ENCODE measurements around the gene MORN1.

MORN1 gene

DNA sequence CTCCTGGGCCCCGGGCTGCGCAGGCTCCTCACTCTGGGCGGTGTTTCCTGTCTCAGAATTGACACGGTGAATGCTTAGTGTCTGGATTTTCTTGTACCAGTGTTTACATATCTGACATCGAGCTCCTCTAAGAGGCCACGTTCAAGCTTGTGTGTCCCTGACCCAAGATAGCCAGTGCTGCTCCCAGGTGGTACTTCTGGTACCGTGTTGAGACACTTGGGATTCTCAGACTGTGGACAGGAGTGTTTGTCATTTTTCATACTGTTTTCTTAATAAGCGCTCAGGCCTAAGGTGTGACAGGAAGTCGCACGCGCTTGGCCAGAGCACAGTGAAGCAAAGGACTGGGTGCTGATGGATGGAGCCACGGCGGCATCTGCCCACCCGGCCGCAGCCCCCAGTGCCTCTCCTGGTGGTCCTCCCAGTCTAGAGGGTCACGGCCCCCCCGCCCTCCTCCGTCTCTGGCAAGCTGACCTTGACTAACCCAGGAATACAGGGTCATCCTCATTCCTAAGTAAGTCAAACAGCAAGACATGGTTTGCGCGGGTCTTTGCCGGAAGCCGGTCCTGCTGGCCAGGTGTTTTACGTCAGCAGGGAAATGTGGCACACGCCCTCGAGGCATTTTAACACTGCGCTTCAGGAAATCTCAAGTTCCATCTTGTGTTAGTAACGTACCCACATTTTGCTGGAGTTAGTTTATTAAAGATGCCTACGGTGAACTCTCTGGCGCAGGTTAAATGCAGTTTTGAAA, 13.0 kb upstream of the MORN1 start:
- no peak for DNase-seq

DNA sequence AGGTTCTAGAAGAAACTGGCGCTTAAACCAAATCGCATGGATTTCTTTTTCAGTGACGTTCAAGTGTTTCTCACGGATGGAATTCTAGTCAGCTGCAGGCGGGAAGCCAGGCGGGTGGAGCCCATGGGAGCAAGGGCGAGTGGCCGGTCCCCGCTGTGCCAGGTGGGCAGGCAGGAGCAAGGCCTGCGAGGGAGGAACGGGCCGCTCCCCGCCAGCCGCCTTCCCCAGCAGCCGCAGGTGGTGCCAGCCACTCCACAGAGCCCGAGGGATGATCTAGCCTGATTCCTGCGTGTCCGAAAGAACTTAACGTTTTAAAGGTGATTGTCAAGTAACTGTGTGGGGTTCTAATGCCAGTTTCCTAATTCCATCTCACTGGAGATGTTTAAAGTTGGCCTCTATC, 11.9 kb upstream of the MORN1 start:
- DNase-seq, result no peak

DNA sequence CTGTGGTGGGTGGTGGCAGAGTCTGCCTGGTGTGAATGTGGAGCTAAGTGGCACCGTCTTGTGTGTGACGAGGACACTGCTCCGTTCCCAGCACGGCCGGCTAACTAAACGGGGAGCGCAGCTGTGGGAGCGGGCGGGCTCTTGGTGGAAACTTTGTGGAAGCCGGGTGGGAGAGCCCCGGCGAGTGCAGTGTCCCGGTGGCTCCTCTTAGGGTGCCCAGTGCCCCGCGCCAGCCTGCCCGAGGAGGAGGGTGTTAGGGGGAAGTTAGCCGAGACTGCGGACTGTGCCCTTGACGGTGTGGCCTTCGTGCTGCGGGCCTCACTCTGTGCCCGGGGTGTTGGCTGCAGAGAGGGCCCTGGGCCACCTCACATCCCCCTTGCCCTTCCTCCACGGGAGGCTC, 11.1 kb upstream of the MORN1 start:
- DNase-seq, result no peak

DNA sequence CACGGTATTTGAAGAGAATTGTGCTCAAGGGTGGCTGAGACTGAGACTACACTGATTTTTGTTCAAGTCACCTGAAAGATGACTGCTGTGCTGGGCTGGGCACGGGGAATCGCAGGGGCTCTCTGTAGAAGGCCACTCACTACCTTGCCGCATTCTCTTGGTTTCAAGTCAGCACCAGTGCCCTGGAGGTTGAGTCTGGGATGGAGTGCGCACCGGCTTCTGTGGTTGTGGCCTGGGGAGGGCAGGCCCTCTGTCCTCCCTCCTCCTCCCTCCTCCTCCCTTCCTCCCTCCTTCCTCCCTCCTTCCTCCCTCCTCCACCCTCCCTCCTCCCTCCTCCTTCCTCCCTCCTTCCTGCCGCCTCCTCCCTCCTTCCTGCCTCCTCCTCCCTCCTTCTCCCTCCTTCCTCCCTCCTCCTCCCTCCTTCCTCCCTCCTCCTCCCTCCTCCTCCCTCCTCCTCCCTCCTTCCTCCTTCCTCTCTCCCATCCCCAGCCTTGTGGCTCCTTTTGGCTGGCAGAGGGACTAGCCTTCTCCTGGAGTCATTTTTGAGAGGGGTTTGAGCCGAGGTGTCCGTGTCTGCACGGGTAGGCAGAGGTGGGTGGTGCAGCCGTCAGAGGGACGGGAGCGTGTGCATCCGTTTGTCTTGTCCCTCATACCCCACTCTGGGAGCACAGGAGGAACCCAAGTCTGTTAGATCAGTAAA, 9.7 kb upstream of the MORN1 start:
- DNase-seq, result no peak

DNA sequence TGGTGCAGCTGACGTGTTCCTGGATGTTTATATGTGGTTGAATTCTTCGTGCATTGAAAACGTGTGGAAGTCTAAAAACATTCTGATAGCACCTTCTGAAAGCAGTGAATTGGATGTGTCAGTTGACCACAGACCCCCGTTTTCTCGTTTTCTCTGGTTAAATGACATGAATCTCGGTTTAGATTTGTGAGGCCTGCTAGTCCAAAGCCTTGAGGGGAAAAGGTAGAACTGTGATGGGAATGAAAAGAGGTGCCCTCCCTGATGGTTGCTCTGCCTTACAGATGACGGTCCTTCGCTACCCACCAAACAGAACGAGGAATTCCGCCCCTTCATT, 9.2 kb upstream of the MORN1 start:
- DNase-seq, result no peak

DNA sequence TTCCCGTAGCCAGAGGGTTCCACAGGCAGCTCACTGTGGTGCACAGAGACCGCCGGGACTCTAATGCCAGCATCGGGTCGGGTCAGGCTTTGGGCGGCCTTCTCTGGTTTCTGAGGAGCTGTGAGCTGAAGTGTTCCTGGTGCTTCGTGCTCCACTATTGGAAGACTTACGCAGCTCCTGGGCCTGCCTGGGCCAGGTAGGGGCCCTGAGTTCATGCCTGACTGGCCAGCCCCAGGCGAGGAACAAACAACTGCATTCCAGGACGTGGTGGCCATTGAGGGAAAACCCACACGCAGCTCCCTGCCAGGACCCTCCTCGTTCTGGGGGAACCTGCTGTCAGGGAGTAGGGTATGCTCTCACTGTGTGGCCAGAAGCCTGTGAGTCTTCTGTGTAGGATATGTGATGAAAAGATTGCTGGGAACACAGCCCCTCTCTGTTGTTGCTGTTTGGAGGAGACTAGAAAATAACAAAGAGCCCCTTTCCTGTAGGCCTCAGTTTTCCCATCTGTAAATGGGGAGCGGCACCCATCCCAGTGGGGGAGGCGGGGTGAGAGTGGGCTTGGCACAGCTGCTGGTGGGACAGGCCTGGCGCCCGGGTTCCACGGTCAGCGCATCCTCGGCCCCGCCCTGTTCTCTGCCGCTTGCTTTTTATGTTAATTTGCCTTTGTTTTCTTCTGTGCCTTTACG, 8.7 kb upstream of the MORN1 start:
- DNase-seq, result no peak

DNA sequence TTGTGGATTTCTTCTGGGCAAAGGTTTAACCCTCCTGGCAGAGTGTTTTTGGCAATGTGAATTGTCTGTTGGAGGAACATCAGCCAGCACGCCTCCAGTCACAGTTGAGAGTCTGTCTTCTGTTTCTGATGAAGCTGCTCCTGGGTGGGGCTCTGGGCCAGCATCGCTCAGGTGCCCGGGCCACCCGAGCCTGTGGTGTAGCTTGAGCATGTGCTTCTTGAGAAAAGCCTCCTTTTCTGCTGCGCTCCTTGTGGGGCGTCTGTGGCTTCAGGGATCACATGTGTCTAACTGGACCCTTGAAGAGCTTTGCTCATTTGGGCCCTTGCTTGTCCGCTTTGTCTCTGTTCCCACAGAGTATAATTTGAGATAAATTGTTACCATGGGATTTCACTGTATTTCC, 7.5 kb upstream of the MORN1 start:
- DNase-seq, result no peak

DNA sequence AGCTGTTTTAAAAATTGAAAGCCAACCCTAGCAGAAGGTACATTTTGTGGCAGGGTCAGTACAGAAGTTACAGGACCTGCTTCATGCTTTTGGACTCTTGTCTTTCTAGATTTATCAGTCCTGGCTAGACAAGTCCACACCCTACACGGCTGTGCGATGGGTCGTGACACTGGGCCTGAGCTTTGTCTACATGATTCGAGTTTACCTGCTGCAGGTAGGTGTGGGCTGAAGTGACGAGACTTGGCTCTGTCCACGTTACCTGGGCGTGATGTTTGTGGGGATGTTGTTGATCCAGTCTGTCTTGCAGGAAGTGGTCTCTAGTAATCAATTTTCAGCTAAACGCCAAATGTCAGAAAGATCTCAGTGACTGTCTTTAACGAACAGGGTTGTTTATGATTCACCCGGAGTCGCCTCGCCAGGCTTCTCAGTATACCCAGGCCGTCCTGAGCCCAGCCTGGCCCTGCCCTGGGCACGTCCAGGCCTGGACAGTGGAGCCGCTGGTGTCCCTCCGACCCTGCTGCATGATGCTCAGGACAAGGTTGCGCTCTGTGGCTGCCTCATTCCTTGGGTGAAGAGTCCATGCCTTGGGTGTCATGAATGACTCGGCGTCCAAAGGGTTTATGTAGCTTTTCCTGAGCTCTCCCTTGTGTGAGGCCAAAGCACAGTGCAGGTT, 5.8 kb upstream of the MORN1 start:
- no peak for DNase-seq

DNA sequence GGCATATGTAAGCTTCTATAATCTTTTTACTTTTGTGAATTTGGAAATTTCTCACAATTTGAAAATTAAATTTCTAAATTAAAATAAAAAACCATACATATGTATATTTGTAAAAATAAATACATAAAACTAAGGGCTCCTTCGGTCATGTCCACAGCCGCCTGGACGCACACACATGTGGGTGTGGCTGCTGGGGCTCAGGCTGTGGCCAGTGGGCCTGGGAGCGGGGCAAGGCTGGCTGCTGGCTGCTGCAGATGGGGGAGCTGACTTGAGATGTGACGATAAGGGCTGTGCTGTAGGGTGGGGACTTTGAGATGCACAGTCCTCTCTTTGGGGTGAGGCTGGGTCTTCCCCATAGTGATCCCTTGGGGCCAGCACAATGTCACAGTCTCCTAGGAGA, 5.1 kb upstream of the MORN1 start:
- DNase-seq, result no peak

DNA sequence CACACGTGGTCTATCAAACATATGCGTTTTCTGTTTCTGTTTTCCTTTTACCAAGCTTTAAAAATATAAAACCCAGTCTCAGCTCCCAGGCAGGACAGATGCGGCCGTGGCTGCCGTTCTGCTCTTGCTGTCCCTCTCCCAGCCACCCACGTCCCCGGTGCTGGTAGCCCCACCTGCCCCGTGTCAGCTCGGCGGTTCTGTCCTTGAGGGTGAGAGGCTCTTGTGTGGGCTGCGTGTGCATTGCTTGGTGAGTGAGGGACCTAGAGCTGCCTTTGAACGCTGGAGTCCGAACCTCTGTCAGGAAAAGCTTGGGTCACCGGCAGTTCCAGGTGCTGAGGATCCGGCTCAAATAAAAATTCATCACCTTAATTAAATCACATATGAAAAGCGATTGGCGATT, 4.7 kb upstream of the MORN1 start:
- no peak for DNase-seq

DNA sequence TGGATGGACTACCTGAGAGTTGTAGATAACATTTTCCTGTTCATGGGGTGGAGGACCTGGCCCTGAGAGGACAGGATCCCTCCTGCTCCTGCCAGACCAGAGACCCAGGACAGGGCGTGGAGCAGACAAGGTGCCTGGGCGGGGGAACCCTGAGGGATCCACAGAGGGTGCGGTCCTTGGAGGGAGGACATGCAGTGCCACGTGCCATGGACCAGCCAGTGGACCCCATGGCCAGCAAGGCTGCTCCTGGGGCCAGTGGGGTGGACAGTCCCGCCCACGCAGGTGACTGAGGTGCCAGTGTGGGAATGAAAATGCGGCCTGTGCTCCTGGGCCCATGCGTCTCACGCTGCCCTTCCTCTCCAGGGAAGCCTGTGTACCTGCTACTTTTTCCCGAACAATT, 3.9 kb upstream of the MORN1 start:
- DNase-seq, result no peak

DNA sequence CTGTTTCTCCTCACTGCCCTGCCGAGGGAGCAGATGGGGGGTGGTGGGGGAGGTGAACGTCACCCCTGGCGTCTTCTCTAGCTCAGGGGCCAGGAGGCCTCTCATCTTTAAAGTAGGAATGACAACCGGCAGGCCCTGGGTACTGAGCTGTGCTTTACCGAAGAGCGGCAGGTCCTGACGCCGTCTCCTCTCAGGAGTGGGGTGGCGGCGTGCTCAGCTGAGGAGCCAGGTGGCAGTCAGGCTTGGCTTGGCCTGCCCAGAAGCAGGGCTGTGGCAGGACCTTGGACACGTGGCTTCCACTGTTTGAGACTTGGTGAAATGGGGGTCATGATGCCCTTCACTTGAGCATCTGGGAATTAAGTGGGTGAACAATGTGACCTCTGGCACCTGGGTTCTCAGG, 3.4 kb upstream of the MORN1 start:
- DNase-seq, result no peak

DNA sequence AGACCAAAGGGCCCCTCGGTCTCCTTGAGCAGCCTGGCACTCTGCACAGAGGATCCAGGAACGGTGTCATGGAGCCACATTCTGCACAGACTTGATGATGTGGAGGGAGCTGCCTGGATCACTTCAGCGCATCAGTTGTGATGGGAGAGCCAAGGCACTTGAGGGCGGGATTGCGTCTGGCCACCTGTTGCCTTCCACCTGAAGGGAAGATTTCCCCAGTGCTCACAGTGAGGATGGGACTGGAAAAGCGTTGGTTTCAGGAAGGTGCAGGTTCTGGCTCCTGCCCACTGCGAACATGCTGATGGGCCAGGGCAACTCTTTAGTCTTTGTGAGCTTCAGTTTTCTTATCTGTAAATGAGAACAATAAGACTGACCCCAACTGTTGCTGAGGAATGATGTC, 2.9 kb upstream of the MORN1 start:
- no peak for DNase-seq

DNA sequence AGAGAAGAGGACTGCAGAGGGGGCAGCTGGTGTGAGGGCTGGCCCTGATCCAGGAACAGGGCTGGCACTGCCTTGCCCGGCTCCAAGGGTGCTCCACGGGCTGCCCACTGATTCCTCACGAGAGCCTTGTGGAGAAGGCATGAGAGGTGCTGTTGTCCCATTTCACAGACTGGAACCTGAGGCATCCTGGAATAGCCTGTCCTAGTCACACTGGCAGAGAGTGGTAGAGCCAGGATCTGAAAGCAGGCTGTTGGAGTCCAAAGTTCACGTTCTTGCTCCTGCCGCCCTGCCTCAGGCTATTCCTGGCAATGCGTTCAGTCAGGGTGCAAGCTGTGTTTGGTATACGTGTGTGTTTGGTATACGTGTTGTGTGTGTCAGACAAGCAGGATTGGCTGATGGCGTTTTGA, 2.1 kb upstream of the MORN1 start:
- no peak for DNase-seq

DNA sequence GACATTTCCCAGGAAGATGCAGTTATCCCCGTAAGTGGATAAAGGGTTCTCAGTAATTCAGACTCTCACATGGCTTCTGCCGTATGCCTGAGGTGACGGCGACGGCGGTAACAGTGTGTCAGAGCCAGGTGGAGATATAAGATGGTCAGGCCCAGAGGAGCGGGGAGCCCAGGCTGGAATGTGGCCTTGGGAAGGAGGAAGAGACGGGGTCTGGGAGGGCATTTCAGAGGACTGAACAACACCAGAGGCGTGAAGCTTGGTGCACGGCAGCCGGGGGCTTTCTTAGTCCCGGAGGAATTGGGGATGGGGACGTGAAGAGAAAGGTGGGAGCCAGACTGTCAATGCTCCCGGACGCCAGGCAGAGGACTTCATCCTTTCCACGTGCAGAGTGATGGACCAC, 1.3 kb upstream of the MORN1 start:
- no peak for DNase-seq

DNA sequence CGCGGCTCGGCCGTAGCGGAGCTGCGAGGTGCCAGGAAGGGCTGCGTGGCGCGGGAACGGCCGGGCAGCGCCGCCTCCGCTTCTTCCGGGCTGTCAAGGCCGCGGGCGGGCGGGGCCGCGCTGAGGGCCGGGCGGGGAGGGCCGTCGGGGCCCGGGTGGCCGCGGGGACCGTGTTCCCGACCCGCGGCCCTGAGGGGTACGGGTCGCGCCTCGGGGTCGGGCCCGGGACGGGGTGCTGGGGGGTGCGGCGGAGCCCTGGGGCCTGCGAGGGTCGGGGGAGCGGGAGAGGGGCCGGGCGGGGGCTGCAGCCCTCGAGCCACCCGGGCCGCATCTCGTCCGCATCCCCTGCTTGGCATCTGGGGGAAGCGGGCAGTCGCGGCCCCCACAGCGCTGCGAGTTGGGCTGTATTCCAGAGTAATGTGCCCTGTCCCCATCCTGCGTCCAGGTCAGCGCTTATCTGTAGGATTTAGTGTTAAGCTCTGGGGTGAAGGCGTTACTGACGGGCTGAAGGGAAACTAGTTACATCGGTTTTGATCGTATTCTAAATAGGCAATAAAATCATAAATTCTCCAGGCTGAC, 666 bp upstream of the MORN1 start:
- peak; percentile 29 for DNase-seq

DNA sequence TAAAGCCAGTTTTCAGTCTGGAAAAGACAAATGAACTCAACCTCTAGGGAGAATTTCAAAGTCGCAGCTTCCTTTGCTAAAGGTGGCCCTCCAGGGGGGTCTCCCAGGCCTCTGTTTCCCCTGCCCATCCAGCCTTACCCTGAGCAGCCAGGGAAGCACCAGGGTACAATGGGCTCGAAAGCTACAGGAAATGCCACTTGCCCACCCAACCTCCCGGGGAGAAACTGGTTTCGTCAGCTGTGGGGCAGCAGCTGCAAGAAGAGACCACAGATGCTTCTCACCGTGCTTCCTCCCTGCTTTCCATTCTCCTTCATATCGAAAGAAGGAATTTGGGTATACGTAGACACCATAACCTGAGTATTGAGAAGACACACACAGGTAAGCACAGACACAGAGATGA, 1.7 kb downstream of the MORN1 start:
- no peak for DNase-seq

DNA sequence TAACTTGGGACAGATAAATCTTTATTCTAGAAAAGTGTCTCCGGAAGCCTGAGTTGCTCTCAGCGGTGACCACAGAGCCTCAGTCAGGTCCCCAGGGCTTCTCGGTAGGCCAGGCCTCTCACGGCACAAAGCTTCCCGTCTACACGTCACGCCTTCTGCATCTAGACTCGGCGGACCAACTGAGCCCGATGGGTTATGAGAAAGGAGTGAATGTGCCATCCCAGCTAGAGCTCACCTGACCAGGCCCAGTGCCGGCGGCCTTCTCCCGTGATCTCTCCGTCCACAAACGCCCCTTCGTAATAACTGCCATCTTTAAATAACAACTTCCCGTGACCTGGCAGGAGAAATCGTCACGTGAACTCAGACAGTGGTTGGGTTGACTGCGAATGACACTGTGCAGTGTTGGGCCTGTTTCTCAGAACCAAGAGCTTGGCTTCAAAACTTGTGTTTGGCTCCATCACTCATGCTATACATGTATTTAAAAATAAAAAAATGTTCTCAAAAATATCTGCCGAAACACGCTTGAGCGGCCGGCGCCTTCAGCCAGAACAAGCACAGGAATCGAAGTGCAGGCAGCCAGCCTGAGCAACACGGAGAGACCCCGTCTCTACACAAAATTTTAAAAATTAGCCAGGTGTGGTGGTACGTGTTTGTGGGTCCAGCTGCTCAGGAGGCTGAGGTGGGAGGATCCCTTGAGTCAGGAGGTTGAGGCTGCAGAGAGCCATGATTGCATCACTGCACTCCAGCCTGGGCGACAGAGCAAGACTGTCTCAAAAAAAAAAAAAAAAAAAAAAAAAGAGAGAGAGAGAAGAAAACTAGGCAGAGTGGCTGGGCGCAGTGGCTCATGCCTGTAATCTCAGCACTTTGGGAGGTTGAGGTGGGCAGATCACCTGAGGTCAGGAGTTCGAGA, 3.1 kb downstream of the MORN1 start:
- DNase-seq, result no peak

DNA sequence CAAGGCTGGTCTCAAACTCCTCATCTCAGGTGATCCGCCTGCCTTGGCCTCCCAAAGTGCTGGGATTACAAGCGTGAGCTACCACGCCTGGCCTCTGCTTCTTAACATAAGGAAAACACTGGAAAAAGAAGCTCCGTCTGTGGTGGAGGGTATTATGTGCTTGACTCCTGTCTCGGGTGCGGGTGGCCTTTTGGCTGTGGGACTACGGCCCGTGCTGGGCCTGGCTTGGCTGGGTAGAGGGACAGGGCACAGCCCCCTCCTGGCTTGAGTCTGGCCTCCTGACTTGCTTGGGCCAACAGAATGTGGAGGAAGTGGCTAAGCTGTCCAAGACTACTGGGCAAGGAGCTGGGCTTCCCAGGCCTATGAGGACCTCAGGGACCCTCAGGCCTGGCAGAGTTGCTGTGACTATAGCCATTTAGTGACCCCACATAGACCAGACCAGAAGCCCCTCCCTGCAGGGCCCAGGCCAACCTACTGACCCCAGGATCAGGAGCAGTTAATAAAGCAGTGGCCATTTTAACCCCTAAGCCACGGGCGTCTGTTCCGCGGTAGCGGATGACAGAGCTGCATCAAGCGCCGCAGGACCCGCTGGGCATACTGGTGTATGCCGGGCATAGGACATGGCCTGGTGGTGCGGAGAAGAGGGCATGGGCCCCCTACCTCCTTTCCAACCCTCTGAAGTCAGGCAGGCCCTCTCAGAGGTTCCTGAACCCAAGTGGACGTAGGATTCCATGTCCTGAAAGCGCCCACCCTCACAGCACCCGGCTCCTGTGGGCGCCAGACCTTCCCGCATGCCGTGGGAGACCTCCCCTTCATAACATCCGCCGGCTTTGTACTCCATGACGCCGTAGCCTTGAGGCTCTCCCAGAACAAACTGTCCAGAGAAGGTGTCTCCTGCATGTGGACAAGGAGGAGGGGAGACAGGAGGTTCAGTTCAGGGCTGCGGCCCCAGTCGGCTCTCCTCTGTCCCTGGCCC, 4.4 kb downstream of the MORN1 start:
- DNase-seq, result no peak

DNA sequence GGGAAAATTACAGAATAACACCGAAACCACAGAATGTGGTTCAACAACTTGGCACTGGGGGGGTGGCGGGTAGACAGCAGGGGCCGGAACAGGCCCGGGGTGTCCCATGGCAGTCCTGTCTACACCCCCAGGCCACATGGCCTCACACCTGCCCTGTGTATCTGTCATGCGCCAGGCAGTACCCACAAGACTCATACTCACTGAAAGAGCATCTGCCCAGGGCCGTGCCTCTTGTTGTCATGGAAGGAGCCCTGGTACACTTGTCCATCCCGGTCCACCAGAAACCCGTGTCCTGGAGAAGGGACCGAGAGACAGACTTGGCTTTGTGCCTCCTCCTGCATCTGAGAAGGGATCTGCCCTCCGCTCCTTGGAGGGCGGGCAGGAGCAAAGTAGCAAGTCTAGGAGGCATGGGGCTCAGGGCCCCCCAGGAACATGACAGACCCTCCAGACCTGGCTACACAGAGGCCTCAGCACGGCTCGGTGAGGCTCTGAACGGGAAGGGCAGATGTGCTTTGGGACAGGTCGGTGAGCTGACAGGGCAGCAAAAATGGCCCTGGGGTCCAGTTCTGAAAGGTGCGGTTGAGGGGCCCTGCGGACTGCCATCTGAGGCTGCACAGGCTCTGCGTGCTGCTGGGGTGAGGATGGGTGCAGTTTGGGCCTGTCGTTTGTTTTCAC, 5.6 kb downstream of the MORN1 start:
- no peak for DNase-seq

All from hematopoietic multipotent progenitor cell treated with erythropoietin and hydrocortisone succinate and interleukin-3 and kit ligand, for 8 days (in vitro differentiated cells).